KMS-11 (cell line): ENCODE data around the gene ZSWIM6.

Experiments used
- H2AFZ ChIP-seq: fragments of 200-600 bp; sonication (generic); 2 replicates; pipeline ENCODE4 v1.6.1; 2016; ENCODE audit warnings: antibody characterized with exemption, mixed run types, low read depth
- H3K27ac ChIP-seq: fragments of 200-600 bp; sonication (generic); 2 replicates; pipeline ENCODE4 v1.6.1; 2016; ENCODE audit warnings: mild to moderate bottlenecking, mixed run types
- H3K27me3 ChIP-seq: fragments of 200-600 bp; sonication (generic); 2 replicates; pipeline ENCODE4 v1.6.1; 2017; ENCODE audit warnings: mild to moderate bottlenecking, low read depth, mixed run types, moderate library complexity; ENCODE audit not compliant: insufficient read depth
- H3K36me3 ChIP-seq: fragments of 200-600 bp; sonication (generic); 2 replicates; pipeline ENCODE4 v1.6.1; 2017; ENCODE audit warnings: mild to moderate bottlenecking, mixed run types; ENCODE audit not compliant: insufficient read depth
- H3K4me1 ChIP-seq: fragments of 200-600 bp; sonication (generic); 2 replicates; pipeline ENCODE4 v1.6.1; 2016; ENCODE audit warnings: mild to moderate bottlenecking, low read depth, mixed run types; ENCODE audit not compliant: poor library complexity, severe bottlenecking
- H3K4me2 ChIP-seq: fragments of 200-600 bp; sonication (generic); 2 replicates; pipeline ENCODE4 v1.7.0; 2016; ENCODE audit warnings: mild to moderate bottlenecking, mixed run types
- H3K4me3 ChIP-seq: fragments of 200-600 bp; sonication (generic); IDR thresholded peaks from 2 replicates; pipeline ENCODE4 v1.6.1; 2017; ENCODE audit warnings: low read depth, low read length, mixed read lengths; ENCODE audit not compliant: insufficient read depth
- H3K79me2 ChIP-seq: fragments of 200-600 bp; sonication (generic); 2 replicates; pipeline ENCODE4 v1.6.1; 2016; ENCODE audit warnings: low read depth, mixed run types; ENCODE audit not compliant: insufficient read depth
- H3K9ac ChIP-seq: fragments of 200-600 bp; sonication (generic); 2 replicates; pipeline ENCODE4 v1.6.1; 2016; ENCODE audit warnings: mild to moderate bottlenecking, mixed run types
- H4K20me1 ChIP-seq: fragments of 200-600 bp; sonication (generic); 2 replicates; pipeline ENCODE4 v1.6.1; 2016; ENCODE audit warnings: mild to moderate bottlenecking, mixed run types; ENCODE audit not compliant: insufficient read depth
- CTCF ChIP-seq: fragments of 200-600 bp; sonication (generic); conservative IDR thresholded peaks from 2 replicates; pipeline ENCODE4 v1.6.1; 2017; ENCODE audit warnings: low read depth, mild to moderate bottlenecking, antibody characterized with exemption, low read length, moderate library complexity, mixed read lengths

Gene ZSWIM6

DNA sequence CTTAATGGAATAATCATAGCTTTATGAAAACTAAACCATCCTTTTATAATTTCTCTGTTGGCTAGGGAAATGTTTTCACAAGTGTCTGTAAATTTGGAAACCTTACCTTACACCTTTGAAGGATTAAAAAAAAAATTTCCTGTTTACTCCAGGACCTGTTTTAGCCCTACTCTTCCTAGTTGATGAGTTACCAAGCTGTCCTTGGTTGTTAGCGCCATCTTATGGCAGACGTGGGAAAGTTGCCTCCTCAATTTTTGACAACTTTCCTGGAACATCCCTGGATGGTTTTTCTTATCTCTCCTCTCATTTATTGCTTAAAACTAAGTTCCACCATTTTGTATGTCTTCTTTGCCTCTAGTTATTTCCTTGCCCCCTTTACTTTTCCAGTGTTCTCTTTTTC, 25.7 kb downstream of the ZSWIM6 start:
- Histone ChIP-seq H3K27me3 (no peaks in the 10 kb centered on the region), H3K4me1 (no peaks in the 10 kb centered on the region), H4K20me1 (no peaks in the 10 kb centered on the region), H3K4me3 (no peak overlapping the region), H3K9ac (no peak overlapping the region), H3K4me2 (no peak overlapping the region), H2AFZ (no peak overlapping the region), H3K27ac (no peak overlapping the region), H3K36me3 (no peaks in the 10 kb centered on the region), H3K79me2 (peaks cover 16% of the 10 kb centered on the region; the same call in 1 of the 2 replicates)
- TF ChIP-seq CTCF: peak; percentile 67

- Histone ChIP-seq H3K9ac (no peak overlapping the region), H3K4me2 (no peak overlapping the region), H3K4me3 (no peak overlapping the region), H3K27me3 (no peaks in the 10 kb centered on the region), H4K20me1 (no peaks in the 10 kb centered on the region), H2AFZ (no peak overlapping the region), H3K36me3 (no peaks in the 10 kb centered on the region), H3K79me2 (peaks cover 5% of the 10 kb centered on the region; the same call in 1 of the 2 replicates), H3K27ac (no peak overlapping the region), H3K4me1 (no peaks in the 10 kb centered on the region)
- TF ChIP-seq CTCF: 0 out of 2 replicates have a peak, but pooled peaks have one; percentile 28
Observed at GRCh38 chr5:61362796-61363368, 30.8 kb downstream of the ZSWIM6 start.

DNA sequence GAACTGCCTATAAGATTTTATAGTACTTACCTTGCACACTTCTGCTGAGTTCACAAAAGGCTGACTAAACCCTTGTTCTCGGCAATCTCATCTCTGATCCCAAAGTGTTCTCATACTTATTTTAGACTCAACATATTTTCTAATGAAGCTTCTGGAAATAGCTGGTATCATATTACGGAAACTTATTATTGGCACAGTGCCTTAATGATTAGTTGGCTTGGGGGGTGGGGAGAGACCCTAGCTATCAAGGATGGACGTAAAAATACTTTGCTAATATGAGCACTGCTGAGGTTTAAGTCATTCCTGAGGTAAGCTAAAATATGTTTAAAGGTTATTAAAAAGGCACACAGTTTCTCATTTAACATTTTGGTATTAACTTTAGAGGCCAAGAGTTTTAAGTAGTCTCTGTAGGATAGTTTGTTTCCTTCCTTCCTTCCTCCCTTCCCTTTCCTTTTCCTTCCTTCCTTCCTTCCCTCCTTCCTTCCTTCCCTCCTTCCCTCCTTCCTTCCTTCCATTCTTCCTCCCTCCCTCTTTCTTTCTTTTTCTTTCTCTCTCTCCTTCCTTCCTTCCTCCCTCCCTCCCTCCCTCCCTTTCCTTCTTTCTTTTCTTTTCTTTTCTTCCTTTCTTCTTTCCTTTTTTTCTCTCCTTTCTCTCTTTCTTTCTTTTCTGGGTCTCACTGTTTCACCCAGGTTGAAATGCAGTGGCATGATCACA, 31.5 kb downstream of the ZSWIM6 start:
- H3K4me3 ChIP-seq: no peak overlapping the region
- TF ChIP-seq CTCF: no peak
- peaks cover 5% of the 10 kb centered on the region; the same call in 1 of the 2 replicates for H3K79me2 ChIP-seq
- H3K4me1 ChIP-seq: no peaks in the 10 kb centered on the region
- H3K27ac ChIP-seq: no peak overlapping the region
- H3K27me3 ChIP-seq: no peaks in the 10 kb centered on the region
- H3K36me3 ChIP-seq: no peaks in the 10 kb centered on the region
- H4K20me1 ChIP-seq: no peaks in the 10 kb centered on the region
- H2AFZ ChIP-seq: no peak overlapping the region
- no peak overlapping the region for H3K9ac ChIP-seq
- no peak overlapping the region for H3K4me2 ChIP-seq

GRCh38 chr5:61366497-61367240, 34.6 kb downstream of the ZSWIM6 start:
- H3K36me3 ChIP-seq: no peaks in the 10 kb centered on the region
- no peak overlapping the region for H3K9ac ChIP-seq
- no peak for TF ChIP-seq CTCF
- H3K79me2 ChIP-seq: no peaks in the 10 kb centered on the region
- H3K27ac ChIP-seq: no peak overlapping the region
- H3K4me1 ChIP-seq: no peaks in the 10 kb centered on the region
- H3K4me3 ChIP-seq: no peak overlapping the region
- H3K27me3 ChIP-seq: no peaks in the 10 kb centered on the region
- H4K20me1 ChIP-seq: no peaks in the 10 kb centered on the region
- no peak overlapping the region for H2AFZ ChIP-seq
- no peak overlapping the region for H3K4me2 ChIP-seq
